ENCODE results near the gene CFAP77. TPM values are rescaled to one million over a fixed set of nuclear protein-coding genes. Genes with fewer than 3 reads are reported as not detected.

Gene CFAP77
- total RNA-seq, 1 experiment from 2014 or later, result 0.11 TPM

DNA sequence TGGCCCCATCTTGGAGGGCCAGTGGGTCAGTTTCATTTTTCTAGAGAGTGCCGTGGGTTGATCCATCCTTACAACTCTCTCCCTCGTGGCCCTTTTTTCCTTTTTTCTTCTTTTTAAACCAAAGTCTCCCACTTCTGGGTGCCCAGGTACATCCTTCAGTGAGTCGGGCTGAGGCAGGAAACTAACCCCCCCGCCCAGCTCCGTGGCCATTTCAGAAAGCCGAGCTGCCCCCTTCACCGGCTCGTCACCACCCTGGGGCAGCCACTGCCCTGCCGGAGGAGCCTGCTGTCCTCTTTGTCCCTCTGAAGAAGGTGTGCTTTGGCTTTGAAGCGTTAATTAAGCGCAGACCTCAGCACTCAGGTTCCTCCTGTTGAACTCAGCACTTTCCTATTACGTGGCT, 5.2 kb downstream of the CFAP77 start:
- H3K4me1 ChIP-seq (ENCODE audit: insufficient read depth, low read length), result peaks cover 8% of the 10 kb centered on the region
- no peaks in the 10 kb centered on the region for H3K9me3 ChIP-seq (ENCODE audit: low read length)
- no peak for ATAC-seq
- H3K79me2 ChIP-seq (ENCODE audit: low read length), result no peaks in the 10 kb centered on the region
- H3K4me2 ChIP-seq (ENCODE audit: low read length), result no peak overlapping the region
- no peak overlapping the region for H2AFZ ChIP-seq (ENCODE audit: low read length)
- H3K4me3 ChIP-seq (ENCODE audit: low read length), result no peak overlapping the region
- ChIA-PET POLR2A (ENCODE audit: unreplicated experiment) (no interaction called here), CTCF (no interaction called here)
- no peak for DNase-seq
- TF ChIP-seq EZH2 (IDR thresholded peaks at IDR 0.05; ENCODE audit: low read length, unreplicated experiment) (no peak), EZH2phosphoT487 (IDR thresholded peaks at IDR 0.05; ENCODE audit: borderline replicate concordance, low read length) (no peak), CTCF (conservative IDR thresholded peaks at IDR 0.05; ENCODE audit: low read depth, low read length) (no peak)
- BruUV-seq (replicated peaks), result no TSS peak
- no peaks in the 10 kb centered on the region for H3K9me2 ChIP-seq (replicated peaks; ENCODE audit: low read length)
- no peaks in the 10 kb centered on the region for H3K36me3 ChIP-seq (ENCODE audit: low read depth, low read length)
- H3K9ac ChIP-seq (ENCODE audit: low read length), result no peak overlapping the region
- no peak overlapping the region for H3K27ac ChIP-seq (ENCODE audit: low read length)
- H3F3A ChIP-seq (ENCODE audit: low read length, unreplicated experiment), result no peaks in the 10 kb centered on the region
- peaks cover 60% of the 10 kb centered on the region for H3K27me3 ChIP-seq (ENCODE audit: low read length)
- intact Hi-C loops (cut with micrococcal nuclease), result no loop called here
- H4K20me1 ChIP-seq (ENCODE audit: low read length), result no peaks in the 10 kb centered on the region

DNA sequence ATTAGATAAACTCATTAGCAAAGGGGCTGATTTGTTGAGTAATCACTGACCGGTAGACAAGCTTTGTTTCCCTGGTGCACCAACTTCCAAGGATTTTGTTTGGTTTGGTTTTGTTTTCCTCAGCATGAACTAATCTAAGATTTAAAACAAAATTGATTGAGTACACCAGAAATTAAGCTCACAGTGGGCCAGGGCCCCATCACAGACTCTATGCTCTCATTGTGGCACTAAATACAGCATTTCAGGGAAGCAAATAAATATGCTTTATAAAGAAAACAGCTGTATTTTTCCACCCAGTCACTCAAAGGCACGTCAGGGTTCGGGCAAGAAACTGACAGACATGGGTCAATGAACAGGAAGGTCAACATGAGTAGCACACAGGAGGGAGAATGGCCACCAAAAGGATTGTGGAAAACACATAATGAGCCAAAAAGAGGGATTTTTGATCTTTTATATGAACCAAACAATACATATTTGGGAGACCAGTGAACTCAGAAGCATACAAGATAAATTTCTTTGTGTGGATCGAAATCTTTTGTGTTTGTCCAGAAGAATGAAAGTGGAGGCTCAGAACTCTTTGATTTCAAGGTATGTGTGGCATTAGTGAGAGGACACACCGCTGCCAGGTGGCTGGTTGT, 8.8 kb downstream of the CFAP77 start:
- POLR2A ChIA-PET (ENCODE audit: unreplicated experiment), result interaction anchor here (0.6 kb wide), 1 partner anchor 1843 kb away, joined by 4 read pairs; no protein-coding TSS in a partner anchor
- H2AFZ ChIP-seq (ENCODE audit: low read length), result no peak overlapping the region
- H3K36me3 ChIP-seq (ENCODE audit: low read depth, low read length), result no peaks in the 10 kb centered on the region
- no peak overlapping the region for H3K27ac ChIP-seq (ENCODE audit: low read length)
- no peak overlapping the region for H3K4me3 ChIP-seq (ENCODE audit: low read length)
- H3K9me3 ChIP-seq (ENCODE audit: low read length), result no peaks in the 10 kb centered on the region
- no peaks in the 10 kb centered on the region for H4K20me1 ChIP-seq (ENCODE audit: low read length)
- peaks cover 48% of the 10 kb centered on the region for H3K27me3 ChIP-seq (ENCODE audit: low read length)
- H3K4me2 ChIP-seq (ENCODE audit: low read length), result no peak overlapping the region
- no peaks in the 10 kb centered on the region for H3K79me2 ChIP-seq (ENCODE audit: low read length)
- no TSS peak for BruUV-seq (replicated peaks)
- no peak for DNase-seq
- no peak for TF ChIP-seq EZH2phosphoT487 (IDR thresholded peaks at IDR 0.05; ENCODE audit: borderline replicate concordance, low read length)
- no peak for TF ChIP-seq CTCF (conservative IDR thresholded peaks at IDR 0.05; ENCODE audit: low read depth, low read length)
- no peak for TF ChIP-seq EZH2 (IDR thresholded peaks at IDR 0.05; ENCODE audit: low read length, unreplicated experiment)
- H3K4me1 ChIP-seq (ENCODE audit: insufficient read depth, low read length), result no peaks in the 10 kb centered on the region
- ATAC-seq, result no peak
- H3K9me2 ChIP-seq (replicated peaks; ENCODE audit: low read length), result no peaks in the 10 kb centered on the region
- no peaks in the 10 kb centered on the region for H3F3A ChIP-seq (ENCODE audit: low read length, unreplicated experiment)
- no peak overlapping the region for H3K9ac ChIP-seq (ENCODE audit: low read length)
- CTCF ChIA-PET, result no interaction called here
- intact Hi-C loops (cut with micrococcal nuclease), result no loop called here

DNA sequence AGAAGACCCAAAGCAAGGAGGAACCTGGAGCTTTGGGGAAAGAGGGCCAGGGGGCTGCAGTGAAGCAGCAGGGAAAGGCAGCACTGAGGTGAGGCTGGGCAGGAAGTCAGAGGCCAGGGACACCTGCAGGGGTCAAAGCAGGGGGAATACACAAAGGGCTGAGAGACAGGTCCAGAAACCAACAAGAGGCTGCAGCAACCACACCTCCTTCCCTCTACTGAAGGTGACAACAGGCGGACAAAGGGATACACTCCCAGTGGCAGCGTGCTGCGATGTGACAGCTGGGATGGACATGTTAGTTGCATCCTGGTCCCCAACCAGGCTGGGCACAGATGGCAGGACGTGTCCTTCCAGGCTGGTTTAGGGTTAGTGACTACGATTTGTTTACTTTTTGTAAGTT, 12.6 kb downstream of the CFAP77 start:
- Histone ChIP-seq H3F3A (ENCODE audit: low read length, unreplicated experiment) (no peaks in the 10 kb centered on the region), H3K36me3 (ENCODE audit: low read depth, low read length) (no peaks in the 10 kb centered on the region), H3K4me1 (ENCODE audit: insufficient read depth, low read length) (no peaks in the 10 kb centered on the region), H3K27me3 (ENCODE audit: low read length) (peaks cover 41% of the 10 kb centered on the region), H3K9me3 (ENCODE audit: low read length) (no peaks in the 10 kb centered on the region), H2AFZ (ENCODE audit: low read length) (no peak overlapping the region), H3K9ac (ENCODE audit: low read length) (no peak overlapping the region), H3K79me2 (ENCODE audit: low read length) (no peaks in the 10 kb centered on the region), H3K27ac (ENCODE audit: low read length) (no peak overlapping the region), H3K9me2 (replicated peaks; ENCODE audit: low read length) (no peaks in the 10 kb centered on the region), H4K20me1 (ENCODE audit: low read length) (no peaks in the 10 kb centered on the region), H3K4me3 (ENCODE audit: low read length) (no peak overlapping the region), H3K4me2 (ENCODE audit: low read length) (no peak overlapping the region)
- ATAC-seq (no peak), DNase-seq (no peak)
- BruUV-seq (replicated peaks), result no TSS peak
- ChIA-PET CTCF (no interaction called here), POLR2A (ENCODE audit: unreplicated experiment) (no interaction called here)
- TF ChIP-seq EZH2phosphoT487 (IDR thresholded peaks at IDR 0.05; ENCODE audit: borderline replicate concordance, low read length) (no peak), CTCF (conservative IDR thresholded peaks at IDR 0.05; ENCODE audit: low read depth, low read length) (no peak), EZH2 (IDR thresholded peaks at IDR 0.05; ENCODE audit: low read length, unreplicated experiment) (no peak)
- intact Hi-C loops (cut with micrococcal nuclease), result no loop called here

All from PC-3 (cell line).